ENCODE results near the gene GIGYF1.
A peak's percentile ranks its signal among the peaks of the same experiment; 100 is the strongest.

Gene GIGYF1

GRCh38 chr7:100691676-100692577 is 2.1 kb downstream of the GIGYF1 start:
- Histone ChIP-seq H3K27ac (peak overlapping the region; percentile 30), H3K27me3 (ENCODE audit: insufficient read depth, low read depth, severe bottlenecking) (no peaks in the 10 kb centered on the region), H3K36me3 (peaks cover 47% of the 10 kb centered on the region), H3K4me3 (ENCODE audit: low read depth, low read length) (no peak overlapping the region), H3K9me3 (ENCODE audit: severe bottlenecking) (no peaks in the 10 kb centered on the region)
- DNase-seq, result peak; percentile 87
- TF ChIP-seq CTCF (IDR thresholded peaks at IDR 0.05; ENCODE audit: low read depth, low read length), result peak; percentile 78

DNA sequence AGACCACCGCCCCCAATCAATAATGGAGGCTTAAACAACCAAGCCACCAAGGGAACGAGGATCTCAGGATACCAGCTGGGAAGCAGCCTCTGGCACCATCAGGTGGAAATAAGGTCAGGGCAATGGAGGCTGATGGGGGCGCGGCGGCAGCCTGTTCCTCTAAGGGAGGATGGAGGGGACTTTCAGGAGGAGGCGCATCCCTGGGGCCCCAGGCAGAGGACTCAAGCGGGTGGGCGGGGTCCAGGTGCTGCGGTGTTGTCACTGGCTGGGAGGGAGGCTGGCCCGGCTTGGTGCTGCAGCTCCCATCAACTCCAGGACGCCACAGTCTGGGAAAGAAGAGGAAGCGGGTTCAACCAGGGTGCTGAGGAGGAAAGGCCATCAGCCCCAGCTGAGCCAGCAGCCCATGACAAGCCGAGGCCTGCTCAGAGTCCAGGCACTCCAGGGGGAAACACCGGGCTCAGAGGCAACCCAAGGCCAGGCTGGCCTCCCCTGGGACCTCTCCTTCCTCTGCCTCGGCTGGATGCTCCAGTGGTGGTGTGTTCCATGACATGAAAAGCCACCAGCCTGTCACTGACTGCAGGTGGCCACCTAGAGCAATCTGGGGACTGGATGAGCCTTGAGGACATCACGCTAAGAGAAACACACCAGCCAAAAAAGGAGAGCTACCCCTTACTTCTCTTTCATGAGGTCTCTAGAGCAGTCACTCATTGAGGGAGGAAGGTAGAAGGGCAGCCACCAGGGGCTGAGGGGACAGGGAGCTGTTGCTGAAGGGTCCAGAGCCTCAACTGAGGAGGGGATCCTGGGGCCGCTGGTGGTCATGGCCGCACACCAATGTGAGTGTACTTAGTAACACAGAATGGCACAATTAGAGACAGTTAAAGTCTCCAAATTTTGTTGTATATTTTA is 4.6 kb downstream of the GIGYF1 start:
- H3K27ac ChIP-seq, result no peak overlapping the region
- peaks cover 68% of the 10 kb centered on the region for H3K36me3 ChIP-seq
- DNase-seq, result no peak
- no peak for TF ChIP-seq CTCF (IDR thresholded peaks at IDR 0.05; ENCODE audit: low read depth, low read length)
- no peak overlapping the region for H3K4me3 ChIP-seq (ENCODE audit: low read depth, low read length)
- no peaks in the 10 kb centered on the region for H3K9me3 ChIP-seq (ENCODE audit: severe bottlenecking)
- no peaks in the 10 kb centered on the region for H3K27me3 ChIP-seq (ENCODE audit: insufficient read depth, low read depth, severe bottlenecking)

GRCh38 chr7:100688326-100688860 is 5.7 kb downstream of the GIGYF1 start:
- no peak for DNase-seq
- Histone ChIP-seq H3K4me3 (ENCODE audit: low read depth, low read length) (no peak overlapping the region), H3K27me3 (ENCODE audit: insufficient read depth, low read depth, severe bottlenecking) (no peaks in the 10 kb centered on the region), H3K9me3 (ENCODE audit: severe bottlenecking) (no peaks in the 10 kb centered on the region), H3K27ac (no peak overlapping the region), H3K36me3 (peaks cover 79% of the 10 kb centered on the region)
- TF ChIP-seq CTCF (IDR thresholded peaks at IDR 0.05; ENCODE audit: low read depth, low read length), result no peak

GRCh38 chr7:100687751-100688300 is 6.2 kb downstream of the GIGYF1 start:
- no peak overlapping the region for H3K4me3 ChIP-seq (ENCODE audit: low read depth, low read length)
- H3K27ac ChIP-seq, result no peak overlapping the region
- no peak for TF ChIP-seq CTCF (IDR thresholded peaks at IDR 0.05; ENCODE audit: low read depth, low read length)
- no peaks in the 10 kb centered on the region for H3K27me3 ChIP-seq (ENCODE audit: insufficient read depth, low read depth, severe bottlenecking)
- no peak for DNase-seq
- peaks cover 84% of the 10 kb centered on the region for H3K36me3 ChIP-seq
- no peaks in the 10 kb centered on the region for H3K9me3 ChIP-seq (ENCODE audit: severe bottlenecking)

GRCh38 chr7:100687261-100687660 is 6.8 kb downstream of the GIGYF1 start:
- H3K27ac ChIP-seq, result no peak overlapping the region
- no peak for DNase-seq
- no peaks in the 10 kb centered on the region for H3K27me3 ChIP-seq (ENCODE audit: insufficient read depth, low read depth, severe bottlenecking)
- H3K9me3 ChIP-seq (ENCODE audit: severe bottlenecking), result no peaks in the 10 kb centered on the region
- no peak for TF ChIP-seq CTCF (IDR thresholded peaks at IDR 0.05; ENCODE audit: low read depth, low read length)
- H3K36me3 ChIP-seq, result peaks cover 84% of the 10 kb centered on the region
- H3K4me3 ChIP-seq (ENCODE audit: low read depth, low read length), result no peak overlapping the region
